ENCODE results near the gene CDK13.
"Not testable (repeated sequence)": the region's sequence is repeated elsewhere in the genome, so short reads cannot be mapped to it uniquely, and the experiment has no call there.

Gene CDK13

DNA sequence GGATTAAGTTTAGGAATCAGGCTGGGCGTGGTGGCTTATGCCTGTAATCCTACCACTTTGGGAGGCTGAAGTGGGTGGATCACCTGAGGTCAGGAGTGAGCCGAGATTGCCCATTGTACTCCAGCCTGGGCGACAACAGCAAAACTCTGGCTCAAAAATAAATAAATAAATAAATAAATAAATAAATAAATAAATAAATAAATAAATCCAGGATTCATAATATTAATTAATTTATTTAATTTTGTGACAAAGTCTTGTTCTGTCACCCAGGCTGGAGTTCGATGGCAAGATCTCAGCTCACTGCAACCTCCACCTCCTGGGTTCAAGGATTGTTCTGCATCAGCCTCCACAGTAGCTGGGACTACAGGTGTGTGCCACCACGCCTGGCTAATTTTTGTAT, 188.9 kb downstream of the CDK13 start (continued):
- TF ChIP-seq, protein P1, sequence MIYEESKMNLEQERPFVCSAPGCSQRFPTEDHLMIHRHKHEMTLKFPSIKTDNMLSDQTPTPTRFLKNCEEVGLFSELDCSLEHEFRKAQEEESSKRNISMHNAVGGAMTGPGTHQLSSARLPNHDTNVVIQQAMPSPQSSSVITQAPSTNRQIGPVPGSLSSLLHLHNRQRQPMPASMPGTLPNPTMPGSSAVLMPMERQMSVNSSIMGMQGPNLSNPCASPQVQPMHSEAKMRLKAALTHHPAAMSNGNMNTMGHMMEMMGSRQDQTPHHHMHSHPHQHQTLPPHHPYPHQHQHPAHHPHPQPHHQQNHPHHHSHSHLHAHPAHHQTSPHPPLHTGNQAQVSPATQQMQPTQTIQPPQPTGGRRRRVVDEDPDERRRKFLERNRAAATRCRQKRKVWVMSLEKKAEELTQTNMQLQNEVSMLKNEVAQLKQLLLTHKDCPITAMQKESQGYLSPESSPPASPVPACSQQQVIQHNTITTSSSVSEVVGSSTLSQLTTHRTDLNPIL (CRISPR knock-in tag; IDR thresholded peaks at IDR 0.05; ENCODE audit: low read depth) = no peak

DNA sequence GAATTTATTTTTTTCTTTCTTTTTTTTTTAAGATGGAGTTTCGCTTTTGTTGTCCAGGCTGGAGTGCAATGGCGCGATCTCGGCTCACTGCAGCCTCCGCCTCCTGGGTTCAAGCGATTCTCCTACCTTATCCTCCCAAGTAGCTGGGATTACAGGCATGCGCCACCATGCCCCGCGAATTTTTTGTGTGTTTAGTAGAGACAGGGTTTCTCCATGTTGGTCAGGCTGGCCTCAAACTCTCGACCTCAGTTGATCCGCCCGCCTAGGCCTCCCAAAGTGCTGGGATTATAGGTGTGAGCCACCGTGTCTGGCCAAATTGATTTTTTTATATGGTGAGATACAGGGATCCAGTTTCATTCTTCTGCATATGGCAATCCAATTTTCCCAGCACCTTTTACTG, 189.8 kb downstream of the CDK13 start:
- ATAC-seq = not testable (repeated sequence)

DNA sequence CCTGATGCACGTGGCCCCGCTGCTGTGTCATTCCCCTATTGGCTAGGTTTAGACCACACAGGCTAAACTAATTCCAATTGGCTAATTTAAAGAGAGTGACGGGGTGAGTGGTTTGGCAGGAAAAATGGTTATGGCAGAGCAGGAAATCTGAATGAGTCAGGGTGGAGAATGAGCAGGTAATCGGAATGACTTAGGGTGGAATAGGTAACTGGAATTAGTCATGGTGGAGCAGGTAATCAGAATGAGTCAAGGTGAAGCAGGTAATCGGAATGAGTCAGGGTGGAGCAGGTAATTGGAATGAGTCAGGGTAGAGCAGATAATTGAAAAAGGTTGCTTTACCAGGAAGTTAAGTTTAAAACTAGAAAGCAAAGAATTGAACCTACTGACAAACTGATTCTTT, 191.9 kb downstream of the CDK13 start:
- not testable (repeated sequence) for ATAC-seq

DNA sequence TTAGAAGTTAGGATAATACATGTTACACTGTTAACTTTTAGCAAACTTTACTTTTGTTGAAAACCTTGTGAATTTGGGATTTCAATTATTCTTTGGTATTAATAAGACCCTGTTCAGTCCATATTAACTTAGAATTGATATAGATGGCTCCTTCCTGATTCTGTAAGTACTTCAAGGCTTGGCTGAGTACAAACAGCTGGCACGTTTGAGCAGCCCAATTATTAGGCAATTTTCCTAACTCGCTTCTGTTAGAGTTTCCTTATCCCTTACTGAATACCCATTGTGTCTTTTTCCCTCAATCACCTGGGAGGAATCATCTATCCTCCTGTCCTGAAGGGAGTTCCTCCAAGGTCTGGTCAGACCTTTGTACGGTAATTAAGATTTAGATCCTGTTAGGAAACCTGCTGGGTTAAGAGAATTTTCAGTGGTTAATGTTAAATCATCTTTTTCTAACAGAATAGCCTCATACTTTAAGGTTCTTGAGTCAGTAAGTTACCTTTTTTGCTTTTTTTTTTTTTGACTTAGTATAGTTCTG, 195.6 kb downstream of the CDK13 start:
- not testable (repeated sequence) for ATAC-seq

DNA sequence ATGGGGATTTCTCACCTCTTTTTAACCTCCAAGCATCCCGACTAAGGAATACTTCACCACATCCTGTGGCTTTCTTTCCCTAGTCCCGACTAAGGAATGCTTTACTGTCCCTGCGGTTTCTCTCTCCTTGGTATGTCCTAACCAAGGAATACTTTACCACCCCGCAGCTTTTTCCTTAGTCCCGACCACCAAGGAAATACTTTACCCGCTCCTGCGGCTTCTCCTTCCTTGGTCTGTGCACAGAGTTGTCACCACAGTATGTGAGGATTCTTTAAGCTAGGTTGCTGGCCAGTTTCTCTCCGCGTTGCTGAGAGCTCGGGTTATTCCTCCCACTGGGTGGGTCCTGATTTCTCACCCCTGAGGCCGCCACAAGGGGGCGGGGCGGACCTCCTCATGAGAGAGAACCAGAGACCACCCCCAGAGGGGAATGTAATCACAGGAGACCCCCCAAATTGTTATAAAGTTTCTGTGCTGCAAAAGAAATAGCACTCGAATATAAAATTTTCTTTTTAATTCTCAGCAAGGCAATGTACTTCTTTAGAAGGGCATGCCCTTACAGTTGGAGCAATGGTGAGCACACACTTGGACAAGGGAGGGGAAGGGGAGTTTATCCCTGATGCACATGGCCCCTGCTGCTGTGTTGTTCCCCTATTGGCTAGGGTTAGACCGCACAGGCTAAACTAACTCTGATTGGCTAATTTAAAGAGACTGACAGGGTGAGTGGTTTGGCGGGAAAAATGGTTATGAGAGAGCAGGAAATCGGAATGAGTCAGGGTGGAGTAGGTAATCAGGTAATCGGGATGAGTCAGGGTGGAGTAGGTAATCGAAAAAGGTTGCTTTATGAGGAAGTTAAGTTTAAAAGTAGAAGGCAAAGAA, 197.6 kb downstream of the CDK13 start:
- ATAC-seq = no peak
- TF ChIP-seq, protein P2, sequence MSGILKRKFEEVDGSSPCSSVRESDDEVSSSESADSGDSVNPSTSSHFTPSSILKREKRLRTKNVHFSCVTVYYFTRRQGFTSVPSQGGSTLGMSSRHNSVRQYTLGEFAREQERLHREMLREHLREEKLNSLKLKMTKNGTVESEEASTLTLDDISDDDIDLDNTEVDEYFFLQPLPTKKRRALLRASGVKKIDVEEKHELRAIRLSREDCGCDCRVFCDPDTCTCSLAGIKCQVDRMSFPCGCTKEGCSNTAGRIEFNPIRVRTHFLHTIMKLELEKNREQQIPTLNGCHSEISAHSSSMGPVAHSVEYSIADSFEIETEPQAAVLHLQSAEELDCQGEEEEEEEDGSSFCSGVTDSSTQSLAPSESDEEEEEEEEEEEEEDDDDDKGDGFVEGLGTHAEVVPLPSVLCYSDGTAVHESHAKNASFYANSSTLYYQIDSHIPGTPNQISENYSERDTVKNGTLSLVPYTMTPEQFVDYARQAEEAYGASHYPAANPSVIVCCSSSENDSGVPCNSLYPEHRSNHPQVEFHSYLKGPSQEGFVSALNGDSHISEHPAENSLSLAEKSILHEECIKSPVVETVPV (CRISPR knock-in tag; IDR thresholded peaks at IDR 0.05) = no peak
- TF ChIP-seq SNAI2 (CRISPR knock-in tag; IDR thresholded peaks at IDR 0.05) (no peak), TOX (CRISPR knock-in tag; IDR thresholded peaks at IDR 0.05; ENCODE audit: borderline replicate concordance) (no peak), ZFP3 (CRISPR knock-in tag; IDR thresholded peaks at IDR 0.05) (no peak)

DNA sequence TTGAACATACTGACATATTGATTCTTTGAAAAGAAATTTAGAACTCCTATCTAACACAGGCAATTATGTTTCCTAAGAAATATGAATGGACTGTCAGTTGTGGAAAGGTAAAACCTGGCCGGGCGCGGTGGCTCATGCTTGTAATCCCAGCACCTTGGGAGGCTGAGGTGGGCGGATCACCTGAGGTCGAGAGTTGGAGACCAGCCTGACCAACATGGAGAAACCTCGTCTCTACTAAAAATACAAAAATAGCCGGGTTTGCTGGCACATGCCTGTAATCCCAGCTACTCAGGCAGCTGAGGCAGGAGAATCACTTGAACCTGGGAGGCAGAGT, 198.2 kb downstream of the CDK13 start:
- ATAC-seq = not testable (repeated sequence)

DNA sequence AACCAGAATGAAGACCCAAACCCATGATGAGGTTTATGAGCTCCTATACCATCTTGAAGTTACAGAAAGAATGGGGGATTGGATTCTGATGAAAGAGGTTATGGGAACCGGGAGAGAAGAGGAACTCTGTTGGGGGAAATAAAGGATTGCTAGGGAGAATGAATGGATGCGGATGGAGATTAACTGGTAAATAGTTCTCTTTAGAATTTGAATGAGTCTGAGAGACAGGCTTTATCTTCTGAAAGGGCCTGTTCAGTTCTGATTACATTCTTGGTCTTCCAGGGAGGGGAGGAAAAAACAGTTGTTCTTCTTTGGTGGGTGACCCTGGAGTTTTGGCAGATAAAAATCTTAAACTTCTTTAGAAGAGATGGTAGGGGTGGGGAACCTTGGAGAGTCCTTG, 198.6 kb downstream of the CDK13 start:
- no peak for TF ChIP-seq GLIS3 (CRISPR knock-in tag; IDR thresholded peaks at IDR 0.05)
- TF ChIP-seq, protein P3, sequence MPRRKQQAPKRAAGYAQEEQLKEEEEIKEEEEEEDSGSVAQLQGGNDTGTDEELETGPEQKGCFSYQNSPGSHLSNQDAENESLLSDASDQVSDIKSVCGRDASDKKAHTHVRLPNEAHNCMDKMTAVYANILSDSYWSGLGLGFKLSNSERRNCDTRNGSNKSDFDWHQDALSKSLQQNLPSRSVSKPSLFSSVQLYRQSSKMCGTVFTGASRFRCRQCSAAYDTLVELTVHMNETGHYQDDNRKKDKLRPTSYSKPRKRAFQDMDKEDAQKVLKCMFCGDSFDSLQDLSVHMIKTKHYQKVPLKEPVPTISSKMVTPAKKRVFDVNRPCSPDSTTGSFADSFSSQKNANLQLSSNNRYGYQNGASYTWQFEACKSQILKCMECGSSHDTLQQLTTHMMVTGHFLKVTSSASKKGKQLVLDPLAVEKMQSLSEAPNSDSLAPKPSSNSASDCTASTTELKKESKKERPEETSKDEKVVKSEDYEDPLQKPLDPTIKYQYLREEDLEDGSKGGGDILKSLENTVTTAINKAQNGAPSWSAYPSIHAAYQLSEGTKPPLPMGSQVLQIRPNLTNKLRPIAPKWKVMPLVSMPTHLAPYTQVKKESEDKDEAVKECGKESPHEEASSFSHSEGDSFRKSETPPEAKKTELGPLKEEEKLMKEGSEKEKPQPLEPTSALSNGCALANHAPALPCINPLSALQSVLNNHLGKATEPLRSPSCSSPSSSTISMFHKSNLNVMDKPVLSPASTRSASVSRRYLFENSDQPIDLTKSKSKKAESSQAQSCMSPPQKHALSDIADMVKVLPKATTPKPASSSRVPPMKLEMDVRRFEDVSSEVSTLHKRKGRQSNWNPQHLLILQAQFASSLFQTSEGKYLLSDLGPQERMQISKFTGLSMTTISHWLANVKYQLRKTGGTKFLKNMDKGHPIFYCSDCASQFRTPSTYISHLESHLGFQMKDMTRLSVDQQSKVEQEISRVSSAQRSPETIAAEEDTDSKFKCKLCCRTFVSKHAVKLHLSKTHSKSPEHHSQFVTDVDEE (CRISPR knock-in tag; IDR thresholded peaks at IDR 0.05) = no peak
- no peak for TF ChIP-seq OSR1 (CRISPR knock-in tag; IDR thresholded peaks at IDR 0.05)
- no peak for TF ChIP-seq TOX (CRISPR knock-in tag; IDR thresholded peaks at IDR 0.05; ENCODE audit: borderline replicate concordance)
- TF ChIP-seq, protein P4, sequence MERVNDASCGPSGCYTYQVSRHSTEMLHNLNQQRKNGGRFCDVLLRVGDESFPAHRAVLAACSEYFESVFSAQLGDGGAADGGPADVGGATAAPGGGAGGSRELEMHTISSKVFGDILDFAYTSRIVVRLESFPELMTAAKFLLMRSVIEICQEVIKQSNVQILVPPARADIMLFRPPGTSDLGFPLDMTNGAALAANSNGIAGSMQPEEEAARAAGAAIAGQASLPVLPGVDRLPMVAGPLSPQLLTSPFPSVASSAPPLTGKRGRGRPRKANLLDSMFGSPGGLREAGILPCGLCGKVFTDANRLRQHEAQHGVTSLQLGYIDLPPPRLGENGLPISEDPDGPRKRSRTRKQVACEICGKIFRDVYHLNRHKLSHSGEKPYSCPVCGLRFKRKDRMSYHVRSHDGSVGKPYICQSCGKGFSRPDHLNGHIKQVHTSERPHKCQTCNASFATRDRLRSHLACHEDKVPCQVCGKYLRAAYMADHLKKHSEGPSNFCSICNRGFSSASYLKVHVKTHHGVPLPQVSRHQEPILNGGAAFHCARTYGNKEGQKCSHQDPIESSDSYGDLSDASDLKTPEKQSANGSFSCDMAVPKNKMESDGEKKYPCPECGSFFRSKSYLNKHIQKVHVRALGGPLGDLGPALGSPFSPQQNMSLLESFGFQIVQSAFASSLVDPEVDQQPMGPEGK (CRISPR knock-in tag; IDR thresholded peaks at IDR 0.05; ENCODE audit: borderline replicate concordance) = no peak
- no peak for TF ChIP-seq BACH2 (CRISPR knock-in tag; IDR thresholded peaks at IDR 0.05; ENCODE audit: borderline replicate concordance)
- TF ChIP-seq, protein P2 (CRISPR knock-in tag; IDR thresholded peaks at IDR 0.05) = no peak
- TF ChIP-seq ZNF70 (CRISPR knock-in tag; IDR thresholded peaks at IDR 0.05) = no peak
- TF ChIP-seq, protein P1 (CRISPR knock-in tag; IDR thresholded peaks at IDR 0.05; ENCODE audit: low read depth) = no peak
- no peak for TF ChIP-seq ZFP3 (CRISPR knock-in tag; IDR thresholded peaks at IDR 0.05)
- no peak for TF ChIP-seq ARNTL (CRISPR knock-in tag; IDR thresholded peaks at IDR 0.05; ENCODE audit: borderline replicate concordance, low read depth)
- TF ChIP-seq ZNF565 (CRISPR knock-in tag; conservative IDR thresholded peaks at IDR 0.05; ENCODE audit: low read depth) = no peak
- TF ChIP-seq ISL1 (CRISPR knock-in tag; IDR thresholded peaks at IDR 0.05) = no peak
- no peak for TF ChIP-seq ZNF8 (CRISPR knock-in tag; IDR thresholded peaks at IDR 0.05)
- no peak for TF ChIP-seq CSDC2 (CRISPR knock-in tag; IDR thresholded peaks at IDR 0.05)
- TF ChIP-seq, protein P5, sequence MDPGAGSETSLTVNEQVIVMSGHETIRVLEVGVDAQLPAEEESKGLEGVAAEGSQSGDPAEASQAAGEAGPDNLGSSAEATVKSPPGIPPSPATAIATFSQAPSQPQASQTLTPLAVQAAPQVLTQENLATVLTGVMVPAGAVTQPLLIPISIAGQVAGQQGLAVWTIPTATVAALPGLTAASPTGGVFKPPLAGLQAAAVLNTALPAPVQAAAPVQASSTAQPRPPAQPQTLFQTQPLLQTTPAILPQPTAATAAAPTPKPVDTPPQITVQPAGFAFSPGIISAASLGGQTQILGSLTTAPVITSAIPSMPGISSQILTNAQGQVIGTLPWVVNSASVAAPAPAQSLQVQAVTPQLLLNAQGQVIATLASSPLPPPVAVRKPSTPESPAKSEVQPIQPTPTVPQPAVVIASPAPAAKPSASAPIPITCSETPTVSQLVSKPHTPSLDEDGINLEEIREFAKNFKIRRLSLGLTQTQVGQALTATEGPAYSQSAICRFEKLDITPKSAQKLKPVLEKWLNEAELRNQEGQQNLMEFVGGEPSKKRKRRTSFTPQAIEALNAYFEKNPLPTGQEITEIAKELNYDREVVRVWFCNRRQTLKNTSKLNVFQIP (CRISPR knock-in tag; IDR thresholded peaks at IDR 0.05; ENCODE audit: borderline replicate concordance, low read depth) = no peak
- ATAC-seq = no peak
